ENCODE measurements around the gene KCNIP2.

KCNIP2 gene

GRCh38 chr10:101888251-101888949 is 44.8 kb upstream of the KCNIP2 start:
- Histone ChIP-seq H3K36me3 (replicated peaks; ENCODE audit: insufficient read depth, low read length) (no peaks in the 10 kb centered on the region), H3F3A (ENCODE audit: insufficient read depth, low read length) (no peaks in the 10 kb centered on the region), H3K4me3 (ENCODE audit: low read length) (no peak overlapping the region), H2AFZ (ENCODE audit: low read length) (no peak overlapping the region), H3K9ac (ENCODE audit: low read length) (no peak overlapping the region), H3K79me2 (ENCODE audit: low read length) (no peaks in the 10 kb centered on the region), H4K20me1 (ENCODE audit: insufficient read depth, low read length) (no peaks in the 10 kb centered on the region), H3K9me2 (replicated peaks; ENCODE audit: insufficient read depth, low read length) (no peaks in the 10 kb centered on the region), H3K9me3 (replicated peaks; ENCODE audit: insufficient read depth, low read length) (no peaks in the 10 kb centered on the region), H3K27me3 (replicated peaks; ENCODE audit: insufficient read depth, low read length) (no peaks in the 10 kb centered on the region), H3K27ac (ENCODE audit: low read length) (no peak overlapping the region), H3K4me1 (ENCODE audit: low read length) (no peaks in the 10 kb centered on the region), H3K4me2 (ENCODE audit: low read depth, low read length) (no peak overlapping the region)
- no peak for DNase-seq
- TF ChIP-seq CTCF (IDR thresholded peaks at IDR 0.05; ENCODE audit: low read length) (no peak), EZH2phosphoT487 (IDR thresholded peaks at IDR 0.05; ENCODE audit: low read length) (no peak), EZH2 (optimal IDR thresholded peaks at IDR 0.05; ENCODE audit: low read depth, low read length) (no peak)

DNA sequence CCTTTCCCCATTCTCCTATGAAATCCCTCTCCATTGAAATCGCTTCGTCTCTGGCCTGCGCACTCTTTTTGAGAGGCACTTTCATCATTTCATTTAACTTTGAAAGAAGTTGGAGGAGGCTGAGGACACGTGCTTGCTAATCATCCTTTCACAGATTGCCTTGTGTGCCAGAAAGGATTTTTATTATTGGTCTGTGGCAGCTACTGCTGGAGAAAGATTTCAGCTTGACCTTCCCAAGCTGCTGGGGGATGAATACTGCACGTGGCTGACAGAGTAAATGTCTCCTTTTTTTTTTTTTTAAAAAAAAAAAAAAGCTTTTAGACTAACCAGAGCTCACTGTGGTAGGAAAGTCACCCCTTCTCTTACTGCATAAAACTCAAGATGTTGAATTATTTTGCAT is 44.2 kb upstream of the KCNIP2 start:
- Histone ChIP-seq H3K79me2 (ENCODE audit: low read length) (no peaks in the 10 kb centered on the region), H3K9me3 (replicated peaks; ENCODE audit: insufficient read depth, low read length) (no peaks in the 10 kb centered on the region), H3K9me2 (replicated peaks; ENCODE audit: insufficient read depth, low read length) (no peaks in the 10 kb centered on the region), H3K4me2 (ENCODE audit: low read depth, low read length) (no peak overlapping the region), H4K20me1 (ENCODE audit: insufficient read depth, low read length) (no peaks in the 10 kb centered on the region), H3K27me3 (replicated peaks; ENCODE audit: insufficient read depth, low read length) (no peaks in the 10 kb centered on the region), H3K9ac (ENCODE audit: low read length) (no peak overlapping the region), H3F3A (ENCODE audit: insufficient read depth, low read length) (no peaks in the 10 kb centered on the region), H3K27ac (ENCODE audit: low read length) (no peak overlapping the region), H3K36me3 (replicated peaks; ENCODE audit: insufficient read depth, low read length) (no peaks in the 10 kb centered on the region), H3K4me1 (ENCODE audit: low read length) (no peaks in the 10 kb centered on the region), H3K4me3 (ENCODE audit: low read length) (no peak overlapping the region), H2AFZ (ENCODE audit: low read length) (no peak overlapping the region)
- TF ChIP-seq EZH2phosphoT487 (IDR thresholded peaks at IDR 0.05; ENCODE audit: low read length) (no peak), EZH2 (optimal IDR thresholded peaks at IDR 0.05; ENCODE audit: low read depth, low read length) (no peak), CTCF (IDR thresholded peaks at IDR 0.05; ENCODE audit: low read length) (no peak)
- no peak for DNase-seq

DNA sequence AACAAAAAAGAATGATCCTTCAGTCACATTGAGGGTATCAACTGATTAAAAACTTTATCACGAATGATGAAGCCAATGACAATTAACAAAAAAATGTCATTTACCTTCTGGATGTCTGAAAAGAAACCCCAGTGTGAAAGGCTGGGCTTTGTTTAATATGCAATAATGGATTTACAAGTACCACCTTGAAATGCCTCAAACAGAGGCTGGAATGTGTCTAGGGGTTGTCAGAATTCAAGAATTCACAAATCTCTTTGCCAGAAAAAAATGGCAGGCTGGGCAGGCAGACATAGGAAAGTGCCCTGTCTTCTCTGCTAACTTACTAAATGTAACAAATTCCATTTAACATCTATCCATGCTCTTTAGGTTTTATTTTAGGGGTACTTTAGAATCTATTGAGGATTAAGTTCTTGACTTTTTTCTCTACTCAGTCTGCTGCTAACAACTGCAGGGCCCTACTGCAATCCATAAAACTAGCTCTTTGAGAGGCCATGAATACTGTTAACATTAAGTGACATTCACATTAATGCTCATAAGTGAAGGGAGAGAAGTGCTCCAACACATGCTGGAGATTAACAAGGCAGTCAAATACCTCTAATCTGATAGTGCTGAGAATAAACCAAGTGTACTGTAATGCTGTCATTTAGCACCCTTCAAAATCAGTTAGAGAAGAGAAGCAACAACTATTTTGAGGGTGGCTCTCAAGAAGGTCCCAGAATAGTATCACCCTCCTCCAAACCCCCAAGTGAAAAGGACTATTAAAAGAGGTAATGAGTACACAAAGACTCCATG is 43.1 kb upstream of the KCNIP2 start:
- H3K36me3 ChIP-seq (replicated peaks; ENCODE audit: insufficient read depth, low read length) = no peaks in the 10 kb centered on the region
- no peaks in the 10 kb centered on the region for H3K9me3 ChIP-seq (replicated peaks; ENCODE audit: insufficient read depth, low read length)
- H3K4me3 ChIP-seq (ENCODE audit: low read length) = no peak overlapping the region
- H2AFZ ChIP-seq (ENCODE audit: low read length) = no peak overlapping the region
- no peak for DNase-seq
- no peak overlapping the region for H3K9ac ChIP-seq (ENCODE audit: low read length)
- no peaks in the 10 kb centered on the region for H4K20me1 ChIP-seq (ENCODE audit: insufficient read depth, low read length)
- no peaks in the 10 kb centered on the region for H3F3A ChIP-seq (ENCODE audit: insufficient read depth, low read length)
- H3K27ac ChIP-seq (ENCODE audit: low read length) = no peak overlapping the region
- no peaks in the 10 kb centered on the region for H3K9me2 ChIP-seq (replicated peaks; ENCODE audit: insufficient read depth, low read length)
- H3K27me3 ChIP-seq (replicated peaks; ENCODE audit: insufficient read depth, low read length) = no peaks in the 10 kb centered on the region
- H3K4me2 ChIP-seq (ENCODE audit: low read depth, low read length) = no peak overlapping the region
- no peaks in the 10 kb centered on the region for H3K79me2 ChIP-seq (ENCODE audit: low read length)
- H3K4me1 ChIP-seq (ENCODE audit: low read length) = no peaks in the 10 kb centered on the region
- TF ChIP-seq EZH2 (optimal IDR thresholded peaks at IDR 0.05; ENCODE audit: low read depth, low read length) (no peak), EZH2phosphoT487 (IDR thresholded peaks at IDR 0.05; ENCODE audit: low read length) (no peak), CTCF (IDR thresholded peaks at IDR 0.05; ENCODE audit: low read length) (no peak)

Measured in MM.1S (cell line).